ELR (cell line): ENCODE data around the gene PRKAR2A.
A peak's percentile ranks its signal among the peaks of the same experiment; 100 is the strongest.

Source experiments
- DNase-seq: peaks from one replicate; pipeline ENCODE4 v3.0.0-alpha.2; 2015; ENCODE audit warnings: low read depth

The PRKAR2A gene

DNA sequence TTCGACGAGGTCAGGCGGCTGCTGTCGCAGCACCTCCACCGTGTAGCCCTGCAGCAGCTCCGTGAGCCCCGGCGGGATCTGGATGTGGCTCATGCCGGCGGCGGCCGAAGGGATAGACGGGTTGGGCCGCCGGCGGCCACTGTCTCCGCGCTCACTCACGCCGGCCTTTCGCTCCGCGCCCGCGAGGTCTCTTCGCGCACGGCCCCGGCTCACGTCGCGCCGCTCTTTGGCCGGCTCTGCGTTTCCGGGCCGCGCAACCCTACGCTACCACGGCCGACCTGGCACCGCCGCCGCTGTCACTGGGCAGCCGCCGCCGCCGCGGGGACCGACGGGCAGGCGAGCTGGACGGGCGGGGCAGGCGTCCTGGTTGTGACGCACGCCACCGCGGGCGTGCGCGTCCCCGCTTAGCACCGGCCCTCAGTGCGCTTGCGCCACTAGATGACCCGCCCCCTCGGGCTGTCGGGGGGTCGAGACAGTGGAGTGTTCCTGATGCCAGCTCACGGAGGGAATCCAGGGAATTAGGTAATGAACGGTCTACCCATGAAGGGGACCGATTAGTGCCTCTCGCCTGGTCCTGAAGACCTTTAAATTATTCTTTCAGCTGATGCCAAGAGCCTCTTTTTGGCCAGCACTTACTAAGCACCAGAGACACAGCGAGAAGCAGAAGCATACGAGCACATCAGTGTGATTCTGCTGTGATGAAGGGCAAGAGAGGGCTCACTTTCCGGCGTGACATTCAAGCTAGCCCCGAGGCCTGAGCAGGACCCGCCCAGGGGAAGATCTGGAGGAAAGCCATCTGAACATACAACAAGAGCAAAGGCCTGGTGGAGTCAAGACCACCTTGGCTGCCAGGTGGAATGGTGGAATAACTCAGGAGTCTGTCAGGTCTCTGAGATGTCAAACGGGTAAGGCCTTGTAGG lies at the start of gene PRKAR2A:
Gene PRKAR2A (minus strand): TSS at position 371 of the 920 bp plus-strand sequence. CDS start 278 bp downstream, at position 93.
- DNase-seq, result peak; percentile 88

DNA sequence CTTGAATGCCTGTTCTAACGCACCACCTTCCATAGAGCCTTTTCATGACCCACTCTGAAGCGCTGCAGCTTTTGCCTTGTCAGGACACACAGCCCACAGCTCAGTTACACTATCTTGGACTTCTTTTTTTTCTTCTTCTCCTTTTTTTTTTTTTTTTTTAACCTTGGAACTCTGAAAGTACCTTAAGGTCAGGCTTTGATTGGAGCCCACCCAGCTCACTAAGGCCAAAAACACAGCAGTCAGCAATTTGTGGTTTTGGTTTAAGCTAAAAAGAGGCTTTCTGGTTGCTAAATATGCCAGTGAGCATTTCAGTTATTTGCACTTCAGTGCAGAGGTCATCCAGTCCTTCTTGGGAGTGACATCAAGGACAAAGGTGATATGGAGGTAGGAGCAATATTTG lies 49.3 kb upstream of the PRKAR2A start:
- no peak for DNase-seq

DNA sequence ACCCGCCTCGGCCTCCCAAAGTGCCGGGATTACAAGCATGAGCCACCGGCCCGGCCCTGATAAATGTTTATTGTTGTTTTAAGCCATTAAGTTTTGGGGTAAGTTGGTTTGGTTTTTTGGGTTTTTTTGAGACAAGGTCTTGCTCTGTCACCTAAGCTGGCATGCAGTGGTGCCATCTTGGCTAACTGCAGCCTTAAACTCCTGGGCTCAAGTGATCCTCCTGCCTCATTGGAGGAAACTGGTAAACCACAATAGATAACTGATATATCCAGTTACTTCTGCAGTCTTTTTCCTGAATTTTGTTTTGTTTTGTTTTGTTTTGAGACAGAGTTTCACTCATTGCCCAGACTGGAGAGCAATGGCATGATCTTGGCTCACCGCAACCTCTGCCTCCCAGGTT lies 46.8 kb upstream of the PRKAR2A start:
- DNase-seq, result no peak

DNA sequence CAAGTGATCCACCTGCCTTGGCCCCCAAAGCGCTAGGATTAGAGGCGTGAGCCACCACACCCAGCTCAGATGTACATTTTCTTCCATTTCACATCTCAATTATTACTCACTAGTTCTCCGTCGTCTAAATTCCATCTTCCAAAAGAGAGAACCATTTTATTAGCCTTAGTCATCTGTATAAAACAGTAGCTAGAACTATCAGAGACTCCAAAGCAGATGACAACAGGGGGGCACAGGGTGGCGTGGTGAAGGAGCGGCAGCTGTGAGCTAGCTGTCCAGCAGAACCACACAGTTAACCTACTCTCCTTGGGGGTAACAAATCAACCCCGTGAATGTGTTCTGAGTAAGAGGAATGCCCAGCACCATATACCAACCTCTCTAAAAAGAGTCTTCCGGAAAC lies 43.9 kb upstream of the PRKAR2A start:
- no peak for DNase-seq

DNA sequence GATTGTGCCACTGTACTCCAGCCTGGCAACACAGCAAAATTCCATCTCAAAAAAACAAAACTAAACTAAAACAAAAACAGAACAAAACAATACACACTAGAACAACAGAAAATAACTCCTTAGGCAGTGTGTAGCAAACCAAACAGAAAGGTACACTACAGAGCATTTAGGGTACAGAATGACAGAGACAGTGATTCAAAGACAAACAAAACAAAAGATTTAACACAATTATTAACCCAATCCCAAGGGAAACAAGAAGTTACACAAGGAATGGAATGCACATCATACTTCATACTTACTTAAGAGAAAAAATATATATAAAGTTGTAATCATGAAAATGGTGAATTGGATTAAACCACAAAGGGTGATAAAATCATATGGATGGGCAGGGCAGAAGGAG lies 38.1 kb upstream of the PRKAR2A start:
- DNase-seq, result no peak

DNA sequence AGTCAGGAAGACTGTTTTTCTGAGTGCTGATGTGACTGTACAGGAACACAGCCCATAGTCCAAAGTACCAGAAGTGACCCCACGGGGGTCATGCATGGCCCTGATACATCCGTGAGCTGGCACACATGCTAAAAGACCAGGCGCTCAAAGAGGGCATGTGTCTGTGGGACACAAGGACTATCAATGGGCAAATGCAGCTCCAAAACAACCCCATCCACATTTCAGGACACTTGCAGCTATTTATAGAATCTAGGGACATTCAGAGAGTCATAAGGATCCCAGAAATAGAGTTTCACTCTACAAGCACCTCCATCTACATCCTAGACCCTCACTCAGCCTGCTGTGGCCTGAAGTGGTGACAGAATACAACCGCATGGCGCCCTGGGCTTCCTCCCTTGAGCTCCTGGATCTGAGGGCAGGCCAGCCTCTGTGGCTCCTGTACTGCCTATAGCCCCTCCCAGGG lies 34.0 kb upstream of the PRKAR2A start:
- DNase-seq, result no peak

DNA sequence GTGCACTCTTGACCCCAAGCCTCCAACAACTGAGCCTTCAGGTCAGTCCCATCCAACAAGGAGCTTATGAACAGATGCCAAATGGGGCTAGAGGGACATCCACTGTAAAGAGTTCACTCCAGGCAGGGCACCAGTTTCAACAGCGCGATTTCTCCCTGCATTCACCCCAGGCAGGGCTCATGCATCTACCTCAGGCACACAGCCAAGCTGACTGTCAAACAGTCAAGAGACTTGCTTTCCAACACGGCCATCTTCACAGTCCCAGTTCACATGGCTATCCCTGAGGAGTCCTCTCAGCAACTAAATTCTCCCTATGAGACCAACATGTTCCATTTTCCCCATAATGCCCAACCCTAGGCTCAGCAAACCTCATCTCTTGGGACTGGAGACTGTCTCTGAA lies 33.3 kb upstream of the PRKAR2A start:
- DNase-seq, result no peak

DNA sequence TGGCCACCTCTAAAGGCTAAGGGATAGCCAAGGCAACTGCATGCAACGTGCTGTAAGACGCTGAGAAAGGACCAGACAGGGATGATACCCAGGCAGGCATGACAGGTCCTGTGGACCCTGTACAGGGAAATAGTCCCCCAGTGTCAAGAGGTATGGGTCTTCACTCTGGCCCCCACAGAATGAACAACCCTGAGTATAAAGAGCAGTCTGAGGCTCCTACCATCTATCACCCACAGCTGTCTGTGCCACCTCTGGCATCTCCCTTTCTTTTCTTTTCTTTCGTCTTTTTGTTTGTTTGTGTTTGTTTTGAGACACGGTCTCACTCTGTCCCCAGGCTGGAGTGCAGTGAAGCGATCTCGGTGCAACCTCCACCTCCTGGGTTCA lies 32.3 kb upstream of the PRKAR2A start:
- no peak for DNase-seq

DNA sequence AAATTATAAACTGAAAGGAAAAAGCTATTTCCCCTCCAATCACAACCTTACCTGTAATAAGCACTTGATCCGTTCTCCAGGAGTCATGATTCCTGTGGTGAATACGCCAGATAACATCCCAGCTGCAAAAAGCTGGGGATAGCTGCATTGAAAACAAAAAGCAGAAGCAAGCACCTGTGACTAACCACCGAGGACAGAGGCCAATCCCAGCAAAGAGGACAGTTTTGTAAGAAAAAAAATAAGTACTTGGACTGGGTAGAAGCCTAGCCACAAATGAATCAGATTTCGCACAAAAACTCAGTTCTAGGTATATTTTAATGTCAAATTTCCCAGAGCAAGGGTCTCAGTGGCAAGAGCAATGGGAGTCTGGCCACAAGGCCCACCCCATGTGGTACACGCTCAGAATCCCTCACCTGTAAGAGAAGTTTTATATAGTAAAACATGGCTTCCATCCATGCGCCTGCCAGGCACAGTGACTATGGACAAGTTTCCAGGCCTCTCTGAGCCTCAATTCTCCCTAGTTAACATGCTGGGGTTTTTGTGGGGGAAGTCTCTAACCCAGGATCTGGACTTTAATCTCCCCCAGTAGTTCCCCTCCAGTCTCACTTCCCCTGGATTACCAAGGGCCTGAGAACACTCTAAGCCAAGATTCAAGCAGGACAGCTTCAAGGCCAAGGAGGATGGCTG lies 31.8 kb upstream of the PRKAR2A start:
- no peak for DNase-seq

DNA sequence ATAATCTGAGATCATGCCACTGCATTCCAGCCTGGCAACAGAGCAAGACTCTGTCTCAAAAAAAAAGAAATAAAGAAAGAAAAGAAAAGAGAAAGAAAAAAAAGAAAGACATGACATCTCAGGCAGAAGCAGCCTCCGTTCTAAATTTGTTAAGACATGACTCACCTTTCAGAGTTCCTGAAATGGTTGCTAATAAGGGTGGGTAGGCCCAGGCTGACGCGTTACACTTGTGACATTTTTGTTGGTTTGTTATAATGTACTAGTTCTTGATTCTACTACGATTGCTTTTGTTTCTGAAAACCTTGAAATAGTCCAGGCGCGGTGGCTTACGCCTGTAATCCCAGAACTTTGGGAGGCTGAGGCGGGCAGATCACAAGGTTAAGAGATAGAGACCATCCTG lies 30.0 kb upstream of the PRKAR2A start:
- DNase-seq, result peak; percentile 34

DNA sequence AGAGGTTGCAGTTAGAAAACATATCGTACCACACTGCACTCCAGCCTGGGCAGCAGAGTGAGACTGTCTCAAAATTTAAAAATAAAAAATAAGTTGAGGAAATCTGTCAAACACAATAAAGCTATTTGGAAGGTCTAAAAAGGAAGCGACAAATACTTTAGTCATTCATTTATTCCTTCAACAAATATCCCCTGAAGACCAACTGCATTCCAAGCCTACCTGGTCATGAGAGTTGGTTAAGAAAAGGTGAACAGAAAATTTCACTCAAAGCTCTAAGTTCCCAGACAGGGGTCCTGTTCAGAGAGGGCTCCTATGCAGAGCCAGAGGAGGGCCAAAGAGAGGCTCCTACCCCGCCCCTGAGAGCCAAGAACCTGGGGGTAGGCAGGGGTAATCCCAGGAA lies 15.4 kb upstream of the PRKAR2A start:
- DNase-seq, result peak; percentile 49

DNA sequence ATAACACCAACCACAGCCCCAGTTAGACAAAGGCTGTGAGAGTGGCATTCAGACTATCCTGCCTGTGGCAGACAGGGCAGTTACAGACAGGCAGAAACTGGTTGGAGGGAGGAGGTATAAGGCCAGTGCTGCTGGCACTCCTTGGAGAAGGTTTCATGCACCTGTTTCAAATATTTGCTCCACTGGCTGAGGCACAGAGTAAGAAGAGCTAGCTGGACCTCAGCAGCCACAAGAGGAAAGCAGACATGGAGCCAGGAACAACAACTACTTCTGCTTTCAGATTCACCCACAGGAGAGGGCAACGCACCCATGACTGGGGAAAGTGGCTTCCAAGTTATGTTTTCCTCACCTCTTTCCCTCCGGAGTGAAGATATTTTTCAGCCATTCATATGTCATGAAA lies 11.5 kb upstream of the PRKAR2A start:
- DNase-seq, result no peak

DNA sequence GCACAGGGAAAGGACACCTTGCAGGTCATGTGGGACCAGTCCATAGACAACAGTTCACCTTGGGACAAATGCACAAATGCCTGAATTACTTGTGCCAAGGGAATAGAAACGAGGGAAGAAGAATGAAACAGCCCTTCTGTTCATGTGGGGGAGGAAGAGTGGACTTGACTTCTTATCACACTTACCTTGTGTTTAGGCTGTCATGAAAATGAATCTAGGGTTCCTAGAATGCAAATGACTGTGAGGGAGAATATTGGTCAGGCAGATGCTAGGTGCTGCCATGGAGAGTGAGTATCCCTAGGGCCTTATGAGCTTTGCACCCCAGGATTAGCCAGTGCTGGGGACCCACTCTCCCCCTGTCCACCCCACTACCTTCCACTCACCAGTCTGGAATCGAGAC lies 11.0 kb upstream of the PRKAR2A start:
- no peak for DNase-seq

DNA sequence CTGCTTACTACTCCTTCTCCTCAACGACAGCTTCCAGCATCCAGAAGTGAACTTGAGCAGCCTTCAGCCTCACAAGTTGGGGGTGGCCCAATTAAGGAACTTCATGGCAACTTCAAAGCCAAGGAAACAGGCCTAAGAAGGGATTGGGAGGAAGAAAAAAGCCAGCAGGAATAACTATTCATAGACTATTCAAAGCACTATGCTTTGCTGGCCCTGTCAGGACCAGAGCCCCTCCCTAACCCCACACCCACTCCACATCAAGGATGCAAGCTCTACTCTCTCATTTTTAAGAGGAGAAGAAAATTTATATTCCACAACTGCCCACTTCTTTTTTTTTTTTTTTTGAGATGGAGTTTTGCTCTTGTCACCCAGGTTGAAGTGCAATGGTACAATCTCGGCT lies 10.0 kb upstream of the PRKAR2A start:
- DNase-seq, result no peak

DNA sequence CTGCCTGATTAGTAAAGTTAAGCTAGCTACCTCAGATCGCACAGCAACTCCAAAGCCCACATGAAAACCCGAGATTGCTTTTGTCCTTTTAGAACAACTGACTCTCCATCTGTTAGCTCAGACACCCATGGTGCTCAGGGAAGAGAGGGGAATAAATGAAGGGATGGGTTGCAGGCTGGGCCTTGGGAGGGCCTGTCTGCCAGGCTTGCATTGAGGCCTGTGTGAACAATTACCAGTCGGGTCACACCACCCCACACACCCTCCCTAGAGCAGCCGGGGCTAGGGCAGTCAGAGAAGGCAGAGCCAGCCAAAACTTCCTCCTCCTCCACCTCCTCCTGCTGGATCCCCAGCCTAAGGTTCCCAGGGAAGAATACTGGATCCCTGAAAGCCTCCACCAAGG lies 8.8 kb upstream of the PRKAR2A start:
- no peak for DNase-seq

DNA sequence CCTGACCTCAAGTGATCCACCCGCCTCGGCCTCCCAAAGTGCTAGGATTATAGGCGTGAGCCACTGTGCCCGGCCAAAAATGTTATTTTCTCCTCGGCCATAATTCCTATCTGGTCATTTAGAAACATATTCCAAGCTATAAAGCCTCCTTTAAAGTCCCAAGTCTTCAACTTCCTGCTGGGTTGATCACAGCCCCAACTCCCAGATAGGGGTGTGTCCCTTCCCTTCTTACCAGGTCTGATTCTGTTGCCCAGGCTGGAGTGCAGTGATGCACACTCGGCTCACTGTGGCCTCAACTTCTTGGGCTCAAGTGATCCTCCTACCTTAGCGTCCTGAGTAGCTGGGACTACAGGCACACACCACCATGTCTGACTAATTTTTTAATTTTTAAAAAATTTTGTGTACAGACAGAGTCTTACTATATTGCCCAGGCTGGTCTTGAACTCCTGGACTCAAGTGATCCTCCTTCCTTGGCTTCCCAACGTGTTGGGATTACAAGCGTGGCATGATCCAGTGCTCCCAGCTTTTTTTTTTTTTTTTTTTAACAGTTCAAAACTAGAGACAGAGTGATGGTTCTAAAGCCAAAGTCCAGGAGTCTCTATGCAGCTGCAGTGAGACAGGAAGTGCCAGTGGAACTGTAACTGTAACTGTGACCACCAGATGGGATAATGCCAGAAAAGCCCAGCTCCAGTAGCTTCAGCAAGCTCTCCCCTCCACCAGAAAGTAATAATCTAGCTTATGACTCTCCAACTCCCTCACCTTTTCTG lies 8.2 kb upstream of the PRKAR2A start:
- no peak for DNase-seq

DNA sequence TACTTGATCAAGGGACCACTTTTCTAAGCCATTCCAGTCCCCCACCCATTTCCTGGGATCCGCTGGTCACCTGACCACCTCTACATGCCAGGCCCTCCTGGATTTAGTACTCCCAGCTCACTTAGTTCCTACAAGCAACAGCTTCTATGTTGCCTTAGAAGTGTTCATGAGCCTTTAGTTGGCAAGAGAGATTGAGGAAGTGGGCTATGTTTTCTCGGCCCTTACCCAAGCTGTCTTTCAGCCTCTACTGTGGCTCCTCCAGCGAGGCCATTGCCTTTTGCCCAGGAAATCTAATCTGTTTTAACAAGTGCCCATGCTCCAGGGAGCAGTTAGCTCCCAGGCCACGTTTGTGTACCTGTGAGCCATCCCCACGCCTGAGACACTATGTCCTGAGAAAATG lies 4.5 kb upstream of the PRKAR2A start:
- no peak for DNase-seq

DNA sequence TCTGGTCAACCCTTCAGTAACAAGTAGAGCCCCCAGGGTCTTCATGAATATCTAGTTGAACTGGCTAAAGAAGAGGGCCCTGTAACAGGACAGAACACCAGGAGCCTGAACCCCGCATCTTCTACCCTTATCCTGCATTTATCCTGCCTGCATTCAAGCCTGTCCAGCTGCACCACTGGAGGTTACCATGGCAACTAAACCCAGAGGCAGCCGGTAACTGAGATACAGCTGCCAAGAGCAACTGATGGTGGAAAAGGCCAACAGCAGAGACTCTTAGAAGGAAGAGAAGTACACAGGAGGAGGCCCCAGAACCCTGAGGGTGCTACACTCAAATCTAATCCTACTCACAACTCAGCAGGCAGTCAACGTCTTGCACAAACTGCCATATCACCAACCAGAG lies 3.7 kb upstream of the PRKAR2A start:
- peak; percentile 8 for DNase-seq

DNA sequence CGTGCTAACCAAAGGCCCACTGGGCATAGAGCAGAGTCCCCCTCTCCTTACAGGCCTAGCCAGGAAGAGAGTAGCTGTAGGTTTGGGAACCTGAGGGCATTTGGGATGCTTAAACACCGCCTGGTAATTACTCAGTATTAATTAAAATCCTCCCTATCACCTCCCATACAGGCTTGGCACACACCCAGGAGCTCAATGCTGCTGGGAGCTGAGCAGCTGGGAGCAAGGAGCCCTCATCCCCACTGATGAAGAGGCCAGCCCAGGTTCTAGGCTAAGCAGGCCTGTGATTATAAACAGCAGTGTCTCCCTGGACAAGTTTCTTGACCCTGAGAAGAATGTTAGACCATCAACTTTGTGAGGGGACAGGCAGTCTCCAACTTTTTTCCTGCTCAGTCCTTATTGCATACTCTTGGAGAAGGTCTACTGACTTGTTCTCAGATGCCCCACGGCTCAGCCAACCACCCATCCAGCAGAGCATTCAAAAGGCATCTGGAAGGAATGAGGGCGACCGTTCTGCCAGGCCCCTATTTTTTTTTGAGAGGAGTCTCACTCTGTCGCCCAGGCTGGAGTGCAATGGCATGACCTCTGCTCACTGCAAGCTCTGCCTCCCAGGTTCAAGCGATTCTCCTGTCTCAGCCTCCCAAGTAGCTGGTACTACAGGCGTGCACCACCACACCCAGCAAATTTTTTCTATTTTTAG lies 1.3 kb upstream of the PRKAR2A start:
- DNase-seq, result no peak

DNA sequence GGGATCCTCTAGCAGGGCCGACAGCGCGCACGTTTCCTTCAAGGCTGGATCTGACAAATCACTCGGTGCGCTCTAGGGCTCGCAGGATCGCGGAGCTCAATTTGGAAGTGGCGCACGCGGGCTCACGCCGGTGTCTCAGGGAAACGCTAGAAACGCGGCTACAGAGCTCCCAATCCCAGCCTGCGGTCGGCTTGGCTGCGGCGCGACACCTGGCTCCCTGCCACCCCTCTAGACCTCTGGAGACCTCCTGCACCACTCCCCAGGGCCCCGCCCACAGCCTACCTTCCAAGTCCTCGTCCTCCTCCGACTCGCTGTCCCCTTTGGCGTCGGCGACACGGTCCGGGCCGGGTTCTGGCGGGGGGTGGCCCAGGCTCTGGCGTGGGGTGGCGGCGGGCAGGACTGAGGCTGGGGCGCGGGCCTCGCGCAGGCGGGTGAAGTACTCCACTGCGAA lies 596 bp downstream of the PRKAR2A start:
- DNase-seq, result peak; percentile 83

DNA sequence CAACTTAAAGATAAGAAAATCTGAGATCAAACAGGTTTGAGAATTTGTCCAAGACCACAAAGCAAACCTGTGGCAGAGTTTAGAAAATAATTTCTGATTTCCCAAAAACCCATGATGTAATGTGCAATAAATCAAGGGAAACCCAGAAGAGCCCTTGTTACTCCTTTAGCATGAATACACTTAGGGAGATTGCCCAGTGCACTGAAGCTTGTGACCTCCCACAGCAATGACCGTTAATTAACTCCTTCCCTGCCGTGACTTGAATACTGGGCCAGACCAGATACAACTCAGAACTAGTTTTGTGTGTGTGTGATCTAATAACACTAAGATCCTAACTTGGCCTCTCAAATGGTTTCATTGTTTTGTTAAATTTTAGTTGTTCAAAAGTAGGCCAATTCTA lies 2.5 kb downstream of the PRKAR2A start:
- DNase-seq, result peak; percentile 9

DNA sequence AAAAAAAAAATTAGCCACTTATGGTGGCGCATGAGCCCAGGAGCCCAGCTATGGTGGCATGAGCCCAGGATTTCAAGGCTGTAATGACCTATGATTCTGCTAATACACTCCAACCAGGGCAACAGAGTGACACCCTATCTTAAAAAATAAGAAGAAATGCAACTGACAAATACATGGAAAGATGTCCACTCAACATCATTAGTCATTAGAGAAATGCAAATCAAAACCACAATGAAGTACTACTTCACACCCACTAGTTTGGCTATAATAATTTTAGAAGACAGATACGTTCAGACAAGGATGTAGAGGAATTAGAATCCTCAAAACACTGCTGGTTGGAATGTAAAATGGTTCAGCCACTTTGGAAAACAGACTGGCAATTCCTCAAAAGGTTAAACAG lies 10.5 kb downstream of the PRKAR2A start:
- no peak for DNase-seq
